Activated CD4-positive, alpha-beta T cell treated with anti-CD3 and anti-CD28 coated beads, Interleukin-2, amount 50 U/mL, for 1 hour (primary cell): Measurements from ENCODE around the gene MAD1L1.

ENCODE experiments used
- DNase-seq: peaks from one replicate; pipeline ENCODE4 v3.0.0-alpha.2; 2020

Gene MAD1L1

GRCh38 chr7:2217206-2217605 is 15.5 kb downstream of the MAD1L1 start:
- DNase-seq = no peak

DNA sequence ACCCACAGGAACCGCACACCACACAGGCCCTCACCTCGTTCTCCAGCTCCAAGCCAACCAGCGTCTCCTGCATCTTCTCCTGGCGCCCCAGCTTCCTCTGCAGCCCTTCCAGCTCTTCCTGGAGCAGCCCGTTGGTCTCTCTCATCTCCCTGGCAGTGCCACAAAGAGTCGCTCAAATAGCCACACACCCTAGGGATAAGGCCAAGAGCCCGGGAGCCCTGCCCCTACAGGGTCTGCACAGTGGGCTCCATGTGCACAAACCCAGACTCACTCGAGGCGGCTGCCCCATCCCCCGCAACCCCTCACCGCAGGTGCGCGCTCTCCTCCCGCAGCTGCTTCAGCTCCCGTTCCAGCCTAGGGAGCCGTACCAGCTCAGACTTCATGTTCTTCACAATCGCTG is 16.9 kb downstream of the MAD1L1 start:
- no peak for DNase-seq

- no peak for DNase-seq
Measured at GRCh38 chr7:2214636-2215035, 18.1 kb downstream of the MAD1L1 start.

GRCh38 chr7:2213551-2214215 is 19.1 kb downstream of the MAD1L1 start:
- DNase-seq = no peak

DNA sequence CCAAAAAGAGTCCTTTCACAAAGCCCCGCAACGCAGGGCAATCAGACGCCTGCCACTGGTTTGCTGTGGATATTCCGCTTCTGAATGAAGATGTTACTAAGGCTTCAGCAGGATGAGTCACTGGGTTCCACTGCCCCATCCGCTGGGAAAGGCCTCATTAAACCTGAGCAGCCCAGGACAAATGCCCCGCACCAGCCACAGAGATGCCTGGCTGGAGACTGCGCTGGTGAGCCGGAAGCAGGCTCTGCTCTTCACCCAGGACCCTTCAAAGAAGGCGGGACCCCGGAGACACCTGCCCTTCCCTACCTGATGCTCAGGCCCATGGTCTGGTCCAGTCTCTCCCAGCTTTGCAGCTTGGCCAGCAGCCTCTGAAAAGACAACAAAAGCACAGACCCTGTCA is 19.8 kb downstream of the MAD1L1 start:
- no peak for DNase-seq

DNA sequence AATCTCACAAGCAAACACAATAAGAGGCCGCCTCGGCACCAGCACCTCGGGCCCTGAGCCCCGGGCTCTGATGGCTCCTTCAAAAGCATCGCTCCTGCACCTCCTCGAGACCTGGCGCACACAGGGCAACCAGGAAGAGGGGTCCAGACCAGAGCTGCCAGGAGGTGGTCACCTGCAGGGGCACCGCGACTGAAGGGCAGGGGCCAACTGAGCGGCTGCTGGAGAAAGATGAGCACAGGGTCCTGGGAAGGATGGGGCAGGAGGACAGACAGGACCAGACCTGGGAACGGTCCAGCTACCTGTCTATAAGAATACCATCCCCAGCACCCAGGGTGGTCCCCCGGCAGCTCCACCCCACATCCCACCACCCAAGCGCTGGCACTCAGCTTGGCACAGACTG is 20.8 kb downstream of the MAD1L1 start:
- DNase-seq = no peak

DNA sequence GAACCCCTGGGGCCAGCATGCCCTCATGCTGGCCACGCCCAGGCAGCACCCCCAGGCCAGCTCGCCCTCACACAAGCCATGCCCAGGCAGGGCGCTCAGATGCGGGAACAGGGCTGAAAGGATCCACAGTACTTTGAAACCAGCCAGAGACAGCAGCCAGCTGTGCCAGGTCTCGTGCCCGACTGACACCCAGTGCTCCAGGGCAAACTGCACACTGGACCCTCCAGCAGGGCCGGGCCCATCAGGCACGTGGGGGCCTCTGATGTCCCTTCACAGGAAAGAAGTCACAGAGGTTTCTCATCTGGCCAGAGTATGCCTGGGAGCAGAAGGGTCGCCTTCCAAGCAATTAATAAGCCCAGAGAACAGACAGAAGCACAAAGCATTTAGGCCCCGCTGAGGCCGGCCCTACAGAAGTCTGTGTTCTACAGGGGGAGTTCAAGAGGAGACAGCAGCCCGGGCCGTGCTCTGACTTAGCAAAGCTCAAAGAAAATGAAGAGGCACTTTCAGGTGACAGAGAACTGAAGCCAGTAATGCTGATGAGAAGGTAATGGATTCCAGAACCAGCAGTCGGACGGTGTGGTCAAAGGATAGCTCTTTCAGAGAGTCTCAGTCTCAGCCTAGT is 21.4 kb downstream of the MAD1L1 start:
- no peak for DNase-seq

- no peak for DNase-seq
Measured at GRCh38 chr7:2210551-2211258, 22.0 kb downstream of the MAD1L1 start.

DNA sequence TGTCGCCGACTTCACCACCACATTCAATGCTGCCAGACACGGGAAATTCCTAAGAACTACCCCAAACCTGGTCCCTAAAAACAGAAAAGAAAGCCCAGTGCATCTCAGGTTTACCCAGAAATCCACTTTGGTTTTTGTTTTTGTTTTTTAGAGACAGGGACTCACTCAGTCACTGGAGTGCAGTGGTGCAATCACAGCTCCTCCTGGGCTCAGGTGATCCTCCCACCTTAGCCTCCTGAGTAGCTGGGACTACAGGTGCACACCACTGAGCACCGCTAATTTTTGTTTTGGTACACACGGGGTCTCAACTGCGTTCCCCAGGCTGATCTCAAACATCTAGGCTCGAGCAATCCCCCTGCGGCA is 22.8 kb downstream of the MAD1L1 start:
- no peak for DNase-seq

GRCh38 chr7:2209146-2209960 is 23.4 kb downstream of the MAD1L1 start:
- peak; percentile 32 for DNase-seq

- DNase-seq = no peak
Measured at GRCh38 chr7:2208712-2209111, 24.0 kb downstream of the MAD1L1 start.

DNA sequence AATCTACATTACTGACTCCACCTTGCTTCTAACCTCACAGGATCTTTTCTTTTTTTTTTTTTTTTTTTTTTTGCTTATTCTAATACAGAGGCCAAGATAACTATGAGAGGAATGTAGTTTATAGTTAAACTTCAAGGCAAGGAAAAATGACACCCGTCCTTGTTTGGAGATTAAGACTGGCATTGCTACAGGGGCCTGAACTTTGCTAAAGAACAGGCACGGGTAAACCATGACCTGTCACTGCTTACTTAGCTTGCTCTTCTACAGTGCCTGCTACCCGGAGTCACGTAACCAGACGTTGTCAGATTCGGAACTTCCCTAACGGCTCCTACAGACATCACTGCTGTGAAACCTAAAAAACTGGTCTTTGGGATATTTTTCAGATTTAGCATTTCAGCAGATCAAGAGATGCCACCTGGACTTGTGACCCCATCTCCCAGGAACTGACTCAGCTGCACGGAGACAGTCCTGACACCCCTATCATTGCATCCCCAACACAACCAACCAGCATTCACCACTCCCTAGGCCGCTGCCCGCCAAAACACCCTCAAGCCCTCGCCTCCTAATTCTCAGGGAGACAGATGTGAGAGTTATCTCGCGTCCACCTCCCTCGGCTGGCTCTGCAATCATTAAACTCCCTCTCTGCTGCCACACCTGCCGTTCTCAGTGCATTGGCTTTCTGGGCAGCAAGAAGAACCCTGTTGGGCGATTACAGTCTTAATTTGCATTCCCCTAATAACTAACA is 27.5 kb downstream of the MAD1L1 start:
- no peak for DNase-seq

DNA sequence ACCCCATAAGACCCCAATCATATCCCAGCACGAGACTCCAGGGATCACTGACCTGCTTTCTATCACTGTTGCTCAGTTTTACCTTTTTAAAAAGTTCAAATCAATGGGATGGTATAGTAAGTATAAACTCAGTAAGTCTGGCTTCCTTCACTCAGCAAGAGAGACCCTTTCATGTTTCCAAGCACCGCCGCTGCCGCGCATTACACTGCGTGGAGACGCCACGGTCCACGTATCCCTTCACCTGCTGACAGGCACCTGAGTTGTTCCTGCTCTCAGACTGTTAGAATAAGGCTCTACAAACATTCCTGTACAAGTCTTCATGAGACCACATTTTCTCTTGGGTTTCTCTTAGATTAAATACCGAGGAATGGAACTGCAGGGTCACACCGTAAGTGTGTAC is 28.3 kb downstream of the MAD1L1 start:
- no peak for DNase-seq

DNA sequence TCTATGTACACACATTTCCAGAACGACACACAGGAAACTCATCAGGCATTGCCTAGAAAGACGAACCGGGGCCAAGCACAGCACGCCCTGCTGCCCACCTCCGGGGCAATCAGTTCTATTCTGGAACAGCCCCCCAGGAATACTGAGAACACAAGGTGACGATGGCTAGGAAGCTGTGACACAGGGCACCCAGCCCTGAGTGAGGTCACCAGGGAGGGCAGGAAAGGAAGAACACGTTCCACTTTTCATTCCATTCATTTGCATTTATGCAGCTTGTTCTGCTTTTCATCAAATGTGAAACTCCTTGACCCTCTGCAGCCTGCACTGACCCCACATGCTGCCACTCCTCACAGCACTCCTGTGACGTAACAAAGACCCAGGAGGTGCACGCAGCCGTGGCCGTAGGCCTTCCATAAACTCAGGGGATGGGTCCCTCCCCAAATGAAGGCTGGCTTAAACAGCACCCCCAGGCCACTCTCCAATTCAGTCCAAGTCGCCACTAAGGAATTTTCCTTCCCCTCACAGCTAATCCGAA is 28.9 kb downstream of the MAD1L1 start:
- DNase-seq = no peak

DNA sequence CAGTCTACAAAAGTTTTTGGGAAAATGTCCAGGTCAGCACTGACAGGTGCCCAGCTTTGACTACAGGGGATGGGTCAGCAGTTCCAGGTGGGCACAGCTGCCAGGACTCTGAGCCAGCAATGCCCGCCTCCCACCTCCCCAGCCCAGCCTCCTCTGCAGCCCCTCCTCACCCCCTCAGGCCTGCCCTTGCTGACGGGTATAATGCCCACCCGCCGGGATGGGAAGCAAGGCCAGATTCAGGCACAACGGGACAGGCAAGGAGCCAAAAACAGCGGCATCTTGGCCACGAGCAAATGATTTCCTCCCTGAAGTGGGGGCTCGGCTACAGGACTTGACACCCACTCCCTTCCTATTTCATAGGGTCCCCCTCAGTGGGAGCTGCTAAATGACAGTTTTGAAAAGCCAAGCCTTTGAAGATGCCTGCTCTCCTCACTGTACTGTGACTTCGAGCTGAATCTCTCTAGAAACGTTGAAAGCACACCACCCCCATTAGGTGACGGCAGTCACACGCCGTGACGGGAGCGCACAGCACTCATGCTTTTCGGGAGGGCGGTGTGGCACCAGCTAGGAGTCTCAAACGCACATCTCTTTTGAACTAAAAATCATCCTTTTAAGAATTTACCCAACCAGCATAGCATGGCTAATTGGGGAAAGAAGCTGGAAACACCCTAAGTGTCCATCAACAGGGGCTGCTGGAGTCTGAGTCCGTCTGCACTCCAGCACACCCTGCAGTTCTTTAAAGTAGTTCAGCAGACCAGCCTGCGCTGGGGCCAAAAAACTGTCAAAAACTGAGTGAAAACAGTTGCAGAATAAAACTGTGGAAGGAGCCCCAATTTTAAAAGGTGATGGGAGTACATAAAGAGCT is 29.6 kb downstream of the MAD1L1 start:
- no peak for DNase-seq

DNA sequence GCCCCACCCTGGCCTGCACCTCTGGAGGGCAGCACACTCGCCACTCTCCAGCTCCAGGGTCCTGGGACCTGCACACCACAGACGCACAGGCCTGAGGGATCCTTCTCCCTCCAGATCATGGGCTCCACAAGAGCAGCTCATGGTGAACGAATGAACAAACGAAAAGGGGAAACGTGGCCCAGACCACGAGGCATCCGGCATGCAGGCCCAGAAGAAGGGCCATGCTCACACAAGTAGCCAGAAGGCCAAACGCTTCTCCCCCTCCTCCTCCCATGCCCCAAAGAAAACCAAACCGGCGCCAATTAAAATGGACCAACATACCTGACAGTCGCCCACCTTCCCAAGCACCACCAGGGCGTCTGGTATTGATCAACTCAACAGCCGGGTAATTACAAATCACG is 30.4 kb downstream of the MAD1L1 start:
- no peak for DNase-seq

GRCh38 chr7:2201686-2202360 is 30.9 kb downstream of the MAD1L1 start:
- DNase-seq = no peak

- no peak for DNase-seq
Measured at GRCh38 chr7:2201128-2201527, 31.6 kb downstream of the MAD1L1 start.

DNA sequence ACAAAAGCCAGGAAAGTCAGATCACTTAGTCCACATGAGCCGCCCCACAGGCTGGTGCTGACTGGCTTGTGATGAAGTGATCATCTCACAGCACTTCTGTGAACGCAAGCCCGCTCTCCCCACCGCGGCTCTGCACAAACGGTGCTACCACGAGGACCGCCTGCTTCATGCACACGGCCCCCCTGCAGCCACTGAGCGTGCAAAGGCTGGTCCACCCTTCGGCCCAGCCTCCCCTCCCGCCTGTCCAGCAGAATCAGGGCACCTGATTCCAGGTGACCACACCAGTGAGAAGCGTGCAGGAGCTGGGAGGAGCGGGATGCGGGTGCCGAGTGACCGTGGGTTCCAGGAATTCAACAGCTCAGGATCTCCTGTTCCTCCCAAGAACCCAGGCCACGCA is 32.2 kb downstream of the MAD1L1 start:
- no peak for DNase-seq

DNA sequence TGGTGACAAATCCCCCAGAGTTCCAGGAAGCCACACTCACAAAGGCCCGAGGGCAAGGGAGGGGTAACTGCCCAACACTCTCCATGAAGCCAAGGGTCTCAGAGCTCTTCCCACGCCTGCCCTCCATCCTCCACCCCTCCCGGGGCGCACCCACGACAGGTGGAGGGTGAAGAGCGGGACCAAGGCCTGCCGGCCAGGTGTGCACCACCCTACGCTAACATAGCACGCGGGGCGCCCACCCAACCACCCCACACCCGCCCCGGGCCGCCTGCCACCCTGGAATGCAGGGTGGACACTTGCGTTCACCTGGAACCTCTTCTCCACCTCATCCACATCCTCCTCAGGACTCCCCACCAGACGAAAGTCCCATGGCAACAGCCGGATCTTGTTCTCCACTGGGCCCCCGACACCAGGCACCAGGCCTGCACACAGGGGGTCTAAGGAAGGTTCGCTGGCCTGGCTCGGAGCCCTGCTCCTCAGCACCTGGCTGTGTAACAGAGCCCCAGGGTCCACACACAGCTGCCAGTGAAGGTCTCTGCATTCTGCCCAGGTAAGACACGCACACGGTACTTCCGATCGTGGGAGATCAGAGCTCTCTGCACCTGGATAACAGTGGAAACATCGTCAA is 32.7 kb downstream of the MAD1L1 start:
- no peak for DNase-seq

GRCh38 chr7:2199528-2199927 is 33.2 kb downstream of the MAD1L1 start:
- no peak for DNase-seq
